ENCODE measurements around the gene TBC1D4. TPM values are rescaled to one million over a fixed set of nuclear protein-coding genes. Genes with fewer than 3 reads are reported as not detected.

The TBC1D4 gene
- total and polyA plus RNA-seq, 10 of the 15 experiments (the other 5 are each of a cell fraction or from before 2014, with no cell fraction given) = 11.0 to 38.6 (median 25.5) TPM

GRCh38 chr13:75452564-75452963 is 29.4 kb downstream of the TBC1D4 start:
- Histone ChIP-seq H3K9ac (ENCODE audit: control insufficient read depth, insufficient read depth, low read length) (no peak overlapping the region), H2AFZ (ENCODE audit: control insufficient read depth, low read depth, low read length) (no peak overlapping the region), H3K36me3 (ENCODE audit: control insufficient read depth in 2 of 2, insufficient read depth in 2 of 2, low read length in 1 of 2) (no peaks in the 10 kb centered on the region), H3K27ac (ENCODE audit: control insufficient read depth, insufficient read depth) (no peak overlapping the region), H4K20me1 (ENCODE audit: control insufficient read depth, insufficient read depth) (no peaks in the 10 kb centered on the region), H3K4me3 (no peak overlapping the region), H3K9me3 (replicated peaks; ENCODE audit: control insufficient read depth, insufficient read depth, low read length) (no peaks in the 10 kb centered on the region; the same call in 2 of the 3 replicates), H3K27me3 (replicated peaks in 1 of 2; ENCODE audit: control insufficient read depth in 2 of 2, insufficient read depth in 2 of 2, low read length in 1 of 2) (no peaks in the 10 kb centered on the region), H3K79me2 (ENCODE audit: control insufficient read depth, insufficient read depth, low read length) (peaks cover 3% of the 10 kb centered on the region), H3K4me1 (ENCODE audit: control insufficient read depth, insufficient read depth, low read length) (peaks cover 10% of the 10 kb centered on the region), H3K4me2 (ENCODE audit: control insufficient read depth, insufficient read depth) (no peak overlapping the region)
- ChIA-PET CTCF (interaction anchor here (1.4 kb wide), 1 partner anchor 50 kb away, joined by 3 read pairs; no protein-coding TSS in a partner anchor), SMC1A (ENCODE audit: uncharacterized antibody, unreplicated experiment) (interaction anchor here (1.2 kb wide), 1 partner anchor 10 kb away, joined by 3 read pairs; no protein-coding TSS in a partner anchor), RAD21 (ENCODE audit: unreplicated experiment) (no interaction called here), POLR2A (no interaction called here)
- 69% methylated on average over 8 of the region's 8 CpGs for WGBS (ENCODE audit: insufficient coverage, insufficient replicate concordance, low lambda C conversion rate, missing lambda C conversion rate)
- no peak for FAIRE-seq
- no peak for TF ChIP-seq STAT1 (conservative IDR thresholded peaks at IDR 0.05)
- no peak for TF ChIP-seq CHD4 (IDR thresholded peaks at IDR 0.05)
- TF ChIP-seq SMAD1 (IDR thresholded peaks at IDR 0.05; ENCODE audit: low read depth, partially characterized antibody) = no peak
- TF ChIP-seq SUPT20H (IDR thresholded peaks at IDR 0.05; ENCODE audit: borderline replicate concordance, control insufficient read depth, low read depth, low read length) = no peak
- no peak for TF ChIP-seq MYB (IDR thresholded peaks at IDR 0.05; ENCODE audit: borderline replicate concordance, low read depth, low read length)
- no peak for TF ChIP-seq KLF5 (IDR thresholded peaks at IDR 0.05; ENCODE audit: partially characterized antibody)
- no peak for ATAC-seq
- intact Hi-C loops (cut with micrococcal nuclease; ENCODE audit: unreplicated experiment) (no loop called here), in situ Hi-C loops (cut with MboI) (no loop called here)
- DNase-seq (ENCODE audit: low read depth, low spot score) = no peak
- BruUV-seq (replicated peaks) = no TSS peak

DNA sequence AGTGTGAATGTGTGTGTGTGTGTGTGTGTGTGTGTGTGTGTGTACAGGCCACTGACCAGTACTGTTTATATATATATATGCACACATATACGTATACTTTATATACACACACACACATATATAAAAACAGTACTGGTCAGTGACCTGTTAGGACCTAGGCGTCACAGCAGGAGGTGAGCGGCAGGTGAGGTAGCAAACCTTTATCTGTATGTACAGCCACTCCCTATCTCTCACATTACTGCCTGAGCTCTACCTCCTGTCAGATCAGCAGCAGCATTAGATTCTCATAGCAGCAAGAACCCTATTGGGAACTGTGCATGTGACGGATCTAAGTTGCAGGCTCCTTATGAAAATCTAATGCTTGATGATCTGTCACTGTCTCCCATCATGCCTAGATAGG is 34.5 kb downstream of the TBC1D4 start:
- intact Hi-C loops (cut with micrococcal nuclease; ENCODE audit: unreplicated experiment) = no loop called here
- SMC1A ChIA-PET (ENCODE audit: uncharacterized antibody, unreplicated experiment) = interaction anchor here (1.3 to 1.4 kb wide), 2 partner anchors 35 to 38 kb away, joined by 3 read pairs; partner anchors contain the start of gene TBC1D4
- Histone ChIP-seq H3K9ac (ENCODE audit: control insufficient read depth, insufficient read depth, low read length) (no peak overlapping the region), H3K4me3 (no peak overlapping the region), H3K4me2 (ENCODE audit: control insufficient read depth, insufficient read depth) (no peak overlapping the region), H2AFZ (ENCODE audit: control insufficient read depth, low read depth, low read length) (no peak overlapping the region), H3K4me1 (ENCODE audit: control insufficient read depth, insufficient read depth, low read length) (peaks cover 10% of the 10 kb centered on the region), H3K36me3 (ENCODE audit: control insufficient read depth in 2 of 2, insufficient read depth in 2 of 2, low read length in 1 of 2) (no peaks in the 10 kb centered on the region), H3K9me3 (replicated peaks; ENCODE audit: control insufficient read depth, insufficient read depth, low read length) (no peaks in the 10 kb centered on the region; the same call in 2 of the 3 replicates), H4K20me1 (ENCODE audit: control insufficient read depth, insufficient read depth) (no peaks in the 10 kb centered on the region), H3K27ac (ENCODE audit: control insufficient read depth, insufficient read depth) (no peak overlapping the region), H3K27me3 (replicated peaks in 1 of 2; ENCODE audit: control insufficient read depth in 2 of 2, insufficient read depth in 2 of 2, low read length in 1 of 2) (no peaks in the 10 kb centered on the region), H3K79me2 (ENCODE audit: control insufficient read depth, insufficient read depth, low read length) (no peaks in the 10 kb centered on the region; the same call in none of the 2 replicates)
- CTCF ChIA-PET = no interaction called here
- ATAC-seq = no peak
- POLR2A ChIA-PET = no interaction called here
- RAD21 ChIA-PET (ENCODE audit: unreplicated experiment) = no interaction called here
- in situ Hi-C loops (cut with MboI) = no loop called here
- no peak for FAIRE-seq
- no peak for DNase-seq (ENCODE audit: low read depth, low spot score)
- no TSS peak for BruUV-seq (replicated peaks)
- 81% methylated on average over 4 of the region's 4 CpGs for WGBS (ENCODE audit: insufficient coverage, insufficient replicate concordance, low lambda C conversion rate, missing lambda C conversion rate)
- TF ChIP-seq MYC (IDR thresholded peaks at IDR 0.05; ENCODE audit: insufficient read depth, insufficient read length, insufficient replicate concordance, low read length, severe bottlenecking) (no peak), CHD4 (IDR thresholded peaks at IDR 0.05) (no peak), YY1 (IDR thresholded peaks at IDR 0.05; ENCODE audit: low read depth, low read length) (no peak), KDM1A (IDR thresholded peaks at IDR 0.05; ENCODE audit: borderline replicate concordance) (no peak), SREBF1 (IDR thresholded peaks at IDR 0.05; ENCODE audit: low read length) (no peak), LARP7 (IDR thresholded peaks at IDR 0.05) (no peak), PML (IDR thresholded peaks at IDR 0.05; ENCODE audit: low read length) (no peak), MLLT1 (IDR thresholded peaks at IDR 0.05) (no peak), NBN (IDR thresholded peaks at IDR 0.05) (no peak), RELA (IDR thresholded peaks at IDR 0.05; ENCODE audit: borderline replicate concordance, partially characterized antibody) (no peak), ASH2L (IDR thresholded peaks at IDR 0.05; ENCODE audit: borderline replicate concordance, low read depth) (no peak)
- TF ChIP-seq, protein P1, sequence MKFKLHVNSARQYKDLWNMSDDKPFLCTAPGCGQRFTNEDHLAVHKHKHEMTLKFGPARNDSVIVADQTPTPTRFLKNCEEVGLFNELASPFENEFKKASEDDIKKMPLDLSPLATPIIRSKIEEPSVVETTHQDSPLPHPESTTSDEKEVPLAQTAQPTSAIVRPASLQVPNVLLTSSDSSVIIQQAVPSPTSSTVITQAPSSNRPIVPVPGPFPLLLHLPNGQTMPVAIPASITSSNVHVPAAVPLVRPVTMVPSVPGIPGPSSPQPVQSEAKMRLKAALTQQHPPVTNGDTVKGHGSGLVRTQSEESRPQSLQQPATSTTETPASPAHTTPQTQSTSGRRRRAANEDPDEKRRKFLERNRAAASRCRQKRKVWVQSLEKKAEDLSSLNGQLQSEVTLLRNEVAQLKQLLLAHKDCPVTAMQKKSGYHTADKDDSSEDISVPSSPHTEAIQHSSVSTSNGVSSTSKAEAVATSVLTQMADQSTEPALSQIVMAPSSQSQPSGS (IDR thresholded peaks at IDR 0.05; ENCODE audit: low read length) = no peak

Data from GM12878 (cell line).